Measurements from ENCODE around the gene HMGCR.

The HMGCR gene

DNA sequence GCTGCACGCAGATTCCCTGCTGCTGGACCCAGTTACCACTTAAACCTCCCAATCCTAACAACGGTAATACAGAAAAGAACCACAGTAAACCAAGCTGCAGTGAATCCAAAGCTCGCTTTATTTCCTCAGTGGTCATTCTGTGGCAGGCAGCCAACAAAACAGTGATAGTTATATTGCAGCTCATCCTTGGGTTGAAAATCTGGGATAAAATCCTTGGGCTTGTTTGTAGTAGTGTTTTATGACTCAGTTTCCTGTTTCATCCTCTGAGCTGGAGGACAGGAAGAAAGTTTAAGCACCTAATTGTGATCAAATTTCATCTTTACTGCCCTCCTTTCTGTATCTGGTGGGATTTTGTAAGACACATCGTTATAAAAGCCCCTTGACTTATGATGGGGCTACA lies 31.4 kb downstream of the HMGCR start:
- Histone ChIP-seq H3K4me3 (no peak overlapping the region), H3K27ac (no peak overlapping the region)

DNA sequence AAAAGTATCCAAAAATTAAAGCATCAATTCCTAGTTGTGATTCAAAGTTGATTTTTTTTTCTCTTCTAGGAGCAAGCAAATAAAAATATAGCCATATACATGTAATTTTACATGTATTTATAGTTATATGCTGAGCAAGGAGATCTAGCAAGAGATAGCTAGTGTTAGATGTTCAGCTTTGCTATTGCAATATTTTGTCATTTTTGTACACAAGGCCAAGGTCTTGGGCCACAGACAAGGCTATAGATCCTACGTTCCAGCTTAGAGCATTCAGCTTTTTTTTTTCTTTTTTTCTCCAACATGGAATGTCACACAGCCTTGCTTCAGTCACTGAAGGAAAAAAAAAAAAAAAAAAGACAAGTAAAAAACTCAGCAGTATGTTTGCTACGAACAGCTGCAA lies 36.8 kb downstream of the HMGCR start:
- Histone ChIP-seq H3K4me3 (no peak overlapping the region), H3K27ac (no peak overlapping the region)

DNA sequence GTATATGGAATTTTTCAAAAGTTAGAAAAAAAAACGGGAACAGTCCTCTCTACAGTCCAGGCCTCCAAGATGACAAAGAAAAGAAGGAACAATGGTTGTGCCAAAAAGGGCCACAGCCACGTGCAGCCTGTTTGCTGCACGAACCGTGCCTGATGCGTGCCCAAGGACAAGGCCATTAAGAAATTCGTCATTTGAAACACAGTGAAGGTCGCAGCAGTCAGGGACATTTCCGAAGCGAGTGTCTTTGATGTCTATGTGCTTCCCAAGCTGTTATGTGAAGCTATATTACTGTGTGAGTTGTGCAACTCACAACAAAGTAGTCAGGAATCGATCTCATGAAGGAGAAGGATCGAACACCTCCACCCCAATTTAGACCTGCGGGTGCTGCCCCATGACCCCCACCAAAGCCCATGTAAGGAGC lies 37.4 kb downstream of the HMGCR start:
- Histone ChIP-seq H3K4me3 (no peak overlapping the region), H3K27ac (no peak overlapping the region)

DNA sequence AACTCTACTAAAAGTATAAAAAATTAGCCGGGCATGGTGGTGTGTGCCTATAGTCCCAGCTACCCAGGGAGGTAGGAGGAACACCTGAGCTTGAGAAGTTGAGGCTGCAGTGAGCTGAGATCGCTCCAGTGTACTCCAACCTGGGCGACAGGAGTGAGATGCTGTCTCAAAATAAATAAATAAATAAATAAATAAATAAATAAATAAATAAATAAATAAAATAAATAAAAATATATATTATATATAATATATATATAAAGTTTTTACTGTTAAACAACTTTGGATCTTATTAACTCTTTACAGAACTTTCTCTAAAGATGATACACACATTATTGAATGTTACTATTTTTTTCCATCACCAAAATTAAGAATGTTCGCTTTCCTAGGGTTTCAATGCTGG lies 38.4 kb downstream of the HMGCR start:
- Histone ChIP-seq H3K27ac (no peak overlapping the region), H3K4me3 (no peak overlapping the region)

DNA sequence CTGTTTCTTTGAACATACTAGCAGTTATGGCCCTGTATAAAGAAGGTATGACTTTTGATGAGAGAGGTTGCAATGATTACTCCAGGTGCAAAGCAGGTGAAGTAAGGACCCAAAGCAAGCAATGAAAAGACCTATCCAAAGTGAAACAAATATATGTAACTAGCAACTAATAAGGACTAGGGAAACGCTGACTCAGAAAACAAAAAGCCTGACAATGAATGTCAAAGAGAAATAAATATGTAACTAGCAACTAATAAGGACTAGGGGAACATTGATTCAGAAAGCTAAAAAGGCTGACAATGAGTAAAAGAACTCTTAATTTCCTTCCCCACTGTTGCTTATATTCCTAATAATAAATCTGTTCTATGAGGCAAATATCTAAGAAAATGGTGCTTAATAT lies 43.1 kb downstream of the HMGCR start:
- Histone ChIP-seq H3K27ac (no peak overlapping the region), H3K4me3 (no peak overlapping the region)

DNA sequence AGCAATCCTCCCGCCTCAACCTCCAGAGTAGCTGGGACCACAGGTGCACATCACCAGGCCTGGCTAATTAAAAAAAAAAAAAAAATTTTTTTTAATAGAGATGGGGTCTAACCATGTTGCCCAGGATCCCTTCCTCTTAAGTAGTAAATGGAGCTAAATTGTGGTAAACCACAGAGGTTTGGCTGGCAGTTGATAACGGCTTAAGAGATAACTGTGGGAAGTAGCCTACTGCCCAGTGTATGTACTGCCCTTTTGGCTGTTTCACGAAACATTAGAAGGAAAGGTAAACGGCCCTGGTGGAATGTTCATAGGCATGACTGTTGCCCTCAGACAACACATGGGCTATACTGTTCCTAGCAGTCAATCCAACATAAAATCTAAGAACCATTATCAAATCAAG lies 44.4 kb downstream of the HMGCR start:
- Histone ChIP-seq H3K4me3 (no peak overlapping the region), H3K27ac (no peak overlapping the region)

DNA sequence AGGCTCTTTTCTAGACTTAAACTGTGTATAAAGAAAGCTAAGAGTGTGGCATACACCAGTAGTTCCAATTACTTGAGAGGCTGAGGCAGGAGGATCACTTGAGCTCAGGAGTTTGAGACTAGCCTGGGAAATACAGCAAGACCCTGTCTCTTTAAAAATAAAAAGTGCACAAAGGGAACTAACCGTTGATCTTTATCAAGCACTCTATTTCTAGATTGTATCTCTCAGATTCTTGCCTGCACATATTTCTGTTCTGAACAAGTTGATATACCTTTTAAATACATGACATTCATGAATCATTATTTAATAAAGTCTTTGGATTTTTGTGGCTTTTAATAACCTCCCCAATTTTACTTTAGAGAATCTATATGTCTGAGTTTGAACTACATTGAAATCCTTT lies 47.2 kb downstream of the HMGCR start:
- Histone ChIP-seq H3K4me3 (no peak overlapping the region), H3K27ac (no peak overlapping the region)

- Histone ChIP-seq H3K4me3 (no peak overlapping the region), H3K27ac (no peak overlapping the region)
These were observed 50.8 kb downstream of the HMGCR start for GRCh38 chr5:75387806-75388205.

GRCh38 chr5:75389430-75389829 lies 52.4 kb downstream of the HMGCR start:
- Histone ChIP-seq H3K27ac (no peak overlapping the region), H3K4me3 (no peak overlapping the region)

GRCh38 chr5:75395277-75395676 lies 58.3 kb downstream of the HMGCR start:
- Histone ChIP-seq H3K27ac (no peak overlapping the region), H3K4me3 (no peak overlapping the region)

GRCh38 chr5:75405296-75405695 lies 68.3 kb downstream of the HMGCR start:
- H3K27ac ChIP-seq = no peak overlapping the region
- no peak overlapping the region for H3K4me3 ChIP-seq
